Smooth muscle cell (in vitro differentiated cells): Measurements from ENCODE around the gene EVC. TPM values are rescaled to one million over a fixed set of nuclear protein-coding genes. Genes with fewer than 3 reads are reported as not detected.

Experiments used
- DNase-seq: peaks from one replicate; lab custom pipeline; 2025; ENCODE audit not compliant: unreplicated experiment; lab: John Stamatoyannopoulos, UW
- H2AFZ ChIP-seq: fragments of 200-600 bp; sonication (generic); 2 replicates; pipeline ENCODE4 v1.6.0; 2016; ENCODE audit warnings: antibody characterized with exemption, low read depth, mild to moderate bottlenecking
- H3F3A ChIP-seq: fragments of 200-600 bp; sonication (generic); 2 replicates; pipeline ENCODE4 v1.6.0; 2017; ENCODE audit warnings: antibody characterized with exemption, low read depth
- H3K27ac ChIP-seq: fragments of 200-600 bp; sonication (generic); 2 replicates; pipeline ENCODE4 v1.5.1; 2016; ENCODE audit warnings: low read depth, mild to moderate bottlenecking
- H3K27me3 ChIP-seq: fragments of 200-600 bp; sonication (generic); 2 replicates; pipeline ENCODE4 v1.6.1; 2016; ENCODE audit warnings: low read depth, mild to moderate bottlenecking
- H3K36me3 ChIP-seq: fragments of 200-600 bp; sonication (generic); 2 replicates; pipeline ENCODE4 v1.5.1; 2016; ENCODE audit warnings: low read depth
- H3K4me1 ChIP-seq: fragments of 200-600 bp; sonication (generic); 2 replicates; pipeline ENCODE4 v1.5.1; 2016; ENCODE audit warnings: low read depth
- H3K4me2 ChIP-seq: fragments of 200-600 bp; sonication (generic); 2 replicates; pipeline ENCODE4 v1.6.0; 2016; ENCODE audit warnings: mild to moderate bottlenecking
- H3K4me3 ChIP-seq: fragments of 200-600 bp; sonication (generic); 2 replicates; pipeline ENCODE4 v1.5.1; 2016; ENCODE audit warnings: mild to moderate bottlenecking
- H3K79me2 ChIP-seq: fragments of 200-600 bp; sonication (generic); 2 replicates; pipeline ENCODE4 v1.6.0; 2016; ENCODE audit warnings: low read depth, mild to moderate bottlenecking
- H3K9ac ChIP-seq: fragments of 200-600 bp; sonication (generic); 2 replicates; pipeline ENCODE4 v1.6.0; 2016; ENCODE audit warnings: low read depth
- H3K9me3 ChIP-seq: fragments of 200-600 bp; sonication (generic); replicated peaks from 2 replicates; pipeline ENCODE4 v1.5.1; 2016; ENCODE audit warnings: low read depth
- H4K20me1 ChIP-seq: fragments of 200-600 bp; sonication (generic); 2 replicates; pipeline ENCODE4 v1.6.0; 2016; ENCODE audit warnings: low read depth
- WGBS: methylation state at CpG from one replicate; pipeline ENCODE4 v1.1.7; 2016; ENCODE audit warnings: low lambda C conversion rate; 5-methylcytosine and 5-hydroxymethylcytosine counted together
- polyA plus RNA-seq: library from polyadenylated mRNA; unstranded; fragments of >200 nt; fragmentation: Nextera tagmentation; extraction: Ambion mirVana; gene quantifications from 2 replicates; pipeline ENCODE4 v1.2.1, GENCODE V29; 2016
- total RNA-seq: library from RNA; depleted of rRNA; stranded (reverse); fragments of >200 nt; gene quantifications from 2 replicates; pipeline ENCODE4 v1.2.3, GENCODE V29; 2014
- TF ChIP-seq, protein P1 (sequence below): fragments of 200-600 bp; sonication (generic); IDR thresholded peaks from 2 replicates; pipeline ENCODE4 v1.5.1; 2017; ENCODE audit warnings: borderline replicate concordance, mild to moderate bottlenecking, antibody characterized with exemption; ENCODE audit not compliant: insufficient read depth, poor library complexity, severe bottlenecking

Gene EVC
- total and polyA plus RNA-seq, 2 experiments from 2014 or later: 7.5 to 15.5 TPM

DNA sequence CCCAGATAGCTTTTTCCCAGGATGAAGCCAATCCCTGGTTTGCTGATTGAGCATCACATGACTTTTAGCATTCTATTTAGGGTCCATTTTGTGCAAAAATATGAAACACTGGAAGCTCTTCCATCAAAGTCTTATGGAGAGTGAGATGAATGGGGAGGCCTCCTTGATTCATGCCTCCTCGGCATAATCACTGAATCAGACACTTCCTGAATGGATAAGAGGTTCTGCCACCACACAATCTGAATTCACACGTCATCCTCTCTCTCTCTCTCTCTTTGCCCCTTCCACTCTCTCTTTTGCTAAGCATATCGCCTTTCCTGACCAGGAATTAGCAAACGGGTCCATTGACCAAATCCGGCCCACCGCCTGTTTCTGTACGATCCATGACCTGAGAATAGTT, 113.2 kb downstream of the EVC start:
- WGBS: 88% methylated on average over 7 of the region's 7 CpGs
- H3K36me3 ChIP-seq: peaks cover 5% of the 10 kb centered on the region
- TF ChIP-seq, protein P1, sequence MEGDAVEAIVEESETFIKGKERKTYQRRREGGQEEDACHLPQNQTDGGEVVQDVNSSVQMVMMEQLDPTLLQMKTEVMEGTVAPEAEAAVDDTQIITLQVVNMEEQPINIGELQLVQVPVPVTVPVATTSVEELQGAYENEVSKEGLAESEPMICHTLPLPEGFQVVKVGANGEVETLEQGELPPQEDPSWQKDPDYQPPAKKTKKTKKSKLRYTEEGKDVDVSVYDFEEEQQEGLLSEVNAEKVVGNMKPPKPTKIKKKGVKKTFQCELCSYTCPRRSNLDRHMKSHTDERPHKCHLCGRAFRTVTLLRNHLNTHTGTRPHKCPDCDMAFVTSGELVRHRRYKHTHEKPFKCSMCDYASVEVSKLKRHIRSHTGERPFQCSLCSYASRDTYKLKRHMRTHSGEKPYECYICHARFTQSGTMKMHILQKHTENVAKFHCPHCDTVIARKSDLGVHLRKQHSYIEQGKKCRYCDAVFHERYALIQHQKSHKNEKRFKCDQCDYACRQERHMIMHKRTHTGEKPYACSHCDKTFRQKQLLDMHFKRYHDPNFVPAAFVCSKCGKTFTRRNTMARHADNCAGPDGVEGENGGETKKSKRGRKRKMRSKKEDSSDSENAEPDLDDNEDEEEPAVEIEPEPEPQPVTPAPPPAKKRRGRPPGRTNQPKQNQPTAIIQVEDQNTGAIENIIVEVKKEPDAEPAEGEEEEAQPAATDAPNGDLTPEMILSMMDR: no peak
- no peak for DNase-seq
- H3K27me3 ChIP-seq: no peaks in the 10 kb centered on the region
- no peaks in the 10 kb centered on the region for H3K9me3 ChIP-seq
- no peak overlapping the region for H3K9ac ChIP-seq
- no peak overlapping the region for H3K4me3 ChIP-seq
- no peaks in the 10 kb centered on the region for H3K4me1 ChIP-seq
- H4K20me1 ChIP-seq: peaks cover 35% of the 10 kb centered on the region
- H3K4me2 ChIP-seq: no peak overlapping the region
- H2AFZ ChIP-seq: no peak overlapping the region
- no peaks in the 10 kb centered on the region for H3F3A ChIP-seq
- H3K79me2 ChIP-seq: no peaks in the 10 kb centered on the region
- no peak overlapping the region for H3K27ac ChIP-seq

DNA sequence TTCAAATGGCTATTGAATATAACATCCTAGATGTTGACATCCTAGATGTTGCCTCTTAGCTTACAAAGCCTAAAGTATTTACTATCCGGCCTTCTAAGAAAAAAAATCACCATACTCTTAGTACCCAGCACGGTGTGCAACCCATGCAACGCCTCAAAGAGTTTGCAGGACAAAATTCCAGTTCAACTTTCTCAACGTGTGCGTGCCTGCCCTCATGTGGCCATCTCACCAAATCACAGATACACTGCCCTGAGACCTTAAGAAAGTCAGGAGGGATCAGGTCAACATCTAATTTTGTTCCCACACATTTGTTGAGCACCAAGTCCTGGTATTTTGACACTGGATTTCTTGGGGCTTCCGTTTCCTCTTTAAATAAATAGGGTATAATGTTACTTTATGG, 113.6 kb downstream of the EVC start:
- Histone ChIP-seq H4K20me1 (peaks cover 31% of the 10 kb centered on the region), H3K27ac (no peak overlapping the region), H3K9me3 (no peaks in the 10 kb centered on the region), H3F3A (no peaks in the 10 kb centered on the region), H2AFZ (no peak overlapping the region), H3K4me1 (no peaks in the 10 kb centered on the region), H3K27me3 (no peaks in the 10 kb centered on the region), H3K79me2 (no peaks in the 10 kb centered on the region), H3K4me3 (no peak overlapping the region), H3K9ac (no peak overlapping the region), H3K4me2 (no peak overlapping the region), H3K36me3 (peaks cover 5% of the 10 kb centered on the region)
- no peak for DNase-seq
- WGBS: 83% methylated on average over 6 of the region's 6 CpGs
- TF ChIP-seq, protein P1: peak; percentile 34

DNA sequence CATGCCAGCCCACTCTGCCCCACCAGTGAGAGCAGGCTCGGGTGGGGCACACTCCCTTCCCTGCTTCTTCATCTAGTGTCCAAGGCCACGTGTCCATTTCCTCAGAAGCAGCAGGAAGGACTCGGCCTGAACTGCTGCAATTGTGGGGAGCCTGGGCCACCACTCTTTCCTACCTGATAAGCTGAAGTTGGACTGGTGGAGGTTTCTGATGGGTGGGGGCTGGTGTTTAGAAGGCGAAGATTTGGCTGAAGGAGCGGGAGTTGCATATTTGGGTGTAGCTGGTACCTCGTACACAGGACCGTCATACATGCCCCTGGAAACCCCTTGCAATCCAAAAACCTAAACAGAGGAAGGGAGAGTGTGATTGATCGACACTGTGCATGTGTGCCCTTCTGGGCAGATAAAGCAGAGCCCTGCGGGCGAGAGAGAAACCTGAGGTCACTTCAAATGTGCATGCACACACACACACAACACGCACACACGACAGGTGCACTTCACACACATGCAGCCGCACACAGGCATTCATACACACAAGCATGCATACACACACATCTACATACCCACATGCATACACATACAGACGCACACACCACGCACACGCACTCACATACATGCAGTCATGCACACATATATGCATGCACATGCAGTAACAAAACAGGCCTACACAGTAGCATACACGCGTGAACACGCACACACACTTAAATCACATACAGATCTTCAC, 114.5 kb downstream of the EVC start:
- H3K27me3 ChIP-seq: no peaks in the 10 kb centered on the region
- H4K20me1 ChIP-seq: peaks cover 29% of the 10 kb centered on the region
- WGBS: 95% methylated on average over 19 of the region's 19 CpGs
- H3K79me2 ChIP-seq: no peaks in the 10 kb centered on the region
- no peaks in the 10 kb centered on the region for H3F3A ChIP-seq
- no peaks in the 10 kb centered on the region for H3K4me1 ChIP-seq
- no peak overlapping the region for H3K9ac ChIP-seq
- DNase-seq: no peak
- no peak overlapping the region for H2AFZ ChIP-seq
- no peak overlapping the region for H3K4me2 ChIP-seq
- H3K4me3 ChIP-seq: no peak overlapping the region
- TF ChIP-seq, protein P1: no peak
- H3K27ac ChIP-seq: no peak overlapping the region
- no peaks in the 10 kb centered on the region for H3K9me3 ChIP-seq
- peaks cover 5% of the 10 kb centered on the region for H3K36me3 ChIP-seq
